ENCODE results near the gene F5. TPM values are rescaled to one million over a fixed set of nuclear protein-coding genes. Genes with fewer than 3 reads are reported as not detected.
A peak's percentile ranks its signal among the peaks of the same experiment; 100 is the strongest.

F5 gene
- total RNA-seq, 4 donors from 2014 or later: 0.38 to 5.5 (median 2.7) TPM

DNA sequence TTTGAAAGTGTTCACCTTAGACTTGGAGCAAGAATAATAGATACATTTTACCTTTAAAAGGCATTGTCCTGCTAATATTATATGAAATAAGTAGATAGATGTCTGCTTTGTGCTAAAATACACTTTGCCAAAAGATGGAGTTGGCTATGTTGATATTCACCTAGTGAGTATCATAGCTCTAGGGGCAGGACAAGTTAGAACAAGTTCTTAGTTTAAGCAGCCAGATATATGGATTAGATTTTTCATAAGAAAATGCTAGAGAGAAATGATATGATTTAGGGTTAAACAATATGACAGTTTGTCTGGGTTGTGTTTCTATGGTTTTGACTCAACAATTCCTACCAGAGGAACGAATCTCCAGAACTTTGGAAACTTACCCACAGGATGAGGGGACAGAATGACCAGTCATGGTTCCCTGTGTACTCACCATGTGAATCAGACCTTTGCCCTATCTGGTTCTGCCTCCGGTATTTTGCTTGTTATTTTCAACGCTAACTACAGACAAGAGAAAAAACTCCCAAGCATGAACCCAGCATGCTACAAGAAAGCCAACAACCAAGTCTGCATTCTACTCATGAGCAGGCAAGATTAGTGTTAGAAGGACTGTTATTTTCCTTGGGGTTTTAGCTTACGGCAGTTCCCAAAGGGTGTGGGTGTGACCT lies 1.7 kb downstream of the F5 start:
- H3K4me3 ChIP-seq (ENCODE audit: low read depth, poor library complexity, severe bottlenecking): no peak overlapping the region
- TF ChIP-seq, protein P1, sequence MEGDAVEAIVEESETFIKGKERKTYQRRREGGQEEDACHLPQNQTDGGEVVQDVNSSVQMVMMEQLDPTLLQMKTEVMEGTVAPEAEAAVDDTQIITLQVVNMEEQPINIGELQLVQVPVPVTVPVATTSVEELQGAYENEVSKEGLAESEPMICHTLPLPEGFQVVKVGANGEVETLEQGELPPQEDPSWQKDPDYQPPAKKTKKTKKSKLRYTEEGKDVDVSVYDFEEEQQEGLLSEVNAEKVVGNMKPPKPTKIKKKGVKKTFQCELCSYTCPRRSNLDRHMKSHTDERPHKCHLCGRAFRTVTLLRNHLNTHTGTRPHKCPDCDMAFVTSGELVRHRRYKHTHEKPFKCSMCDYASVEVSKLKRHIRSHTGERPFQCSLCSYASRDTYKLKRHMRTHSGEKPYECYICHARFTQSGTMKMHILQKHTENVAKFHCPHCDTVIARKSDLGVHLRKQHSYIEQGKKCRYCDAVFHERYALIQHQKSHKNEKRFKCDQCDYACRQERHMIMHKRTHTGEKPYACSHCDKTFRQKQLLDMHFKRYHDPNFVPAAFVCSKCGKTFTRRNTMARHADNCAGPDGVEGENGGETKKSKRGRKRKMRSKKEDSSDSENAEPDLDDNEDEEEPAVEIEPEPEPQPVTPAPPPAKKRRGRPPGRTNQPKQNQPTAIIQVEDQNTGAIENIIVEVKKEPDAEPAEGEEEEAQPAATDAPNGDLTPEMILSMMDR (IDR thresholded peaks at IDR 0.05): no peak
- TF ChIP-seq POLR2A (IDR thresholded peaks at IDR 0.05): no peak
- intact Hi-C loops (cut with DNase I; ENCODE audit: low total_unique reads): no loop called here
- DNase-seq (ENCODE audit: low spot score in 2 of 2): no peak
- 27 to 38% methylated on average over 4 of the region's 4 CpGs for WGBS, 2 donors

DNA sequence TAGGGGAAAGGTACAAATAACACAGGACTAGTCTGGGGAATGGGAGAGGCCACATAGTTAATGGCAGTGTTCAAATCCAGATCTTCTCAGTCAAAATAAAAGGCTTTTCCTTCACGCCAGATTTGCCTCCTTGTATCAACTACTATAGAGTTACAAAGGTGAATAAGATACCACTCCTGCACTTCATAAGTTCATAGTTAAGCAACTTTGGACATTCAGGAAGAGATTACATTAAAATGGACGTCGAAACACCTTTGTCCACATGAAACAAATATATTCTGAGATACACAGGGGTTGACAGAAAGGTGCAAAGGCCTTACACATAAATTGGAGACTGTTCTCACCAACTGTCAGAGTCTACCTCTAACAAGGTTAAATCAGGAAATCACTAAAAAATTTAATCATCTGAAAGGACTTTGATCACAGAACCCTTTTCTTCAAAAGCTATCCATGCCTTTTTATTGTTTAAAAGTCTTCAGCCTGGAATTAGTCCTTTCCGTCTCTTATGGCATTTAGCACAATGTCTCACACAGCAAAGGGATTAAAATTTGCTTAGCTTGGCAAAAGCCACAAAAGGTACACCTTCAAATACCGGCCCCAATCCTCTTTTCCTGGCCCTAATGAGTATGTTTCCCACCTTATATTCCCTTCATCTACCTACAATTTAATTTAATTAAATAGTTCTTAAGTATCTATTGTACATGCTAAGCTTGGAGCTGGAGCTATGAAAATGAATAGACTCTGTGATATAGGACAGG lies 8.1 kb downstream of the F5 start:
- intact Hi-C loops (cut with DNase I; ENCODE audit: low total_unique reads): no loop called here

DNA sequence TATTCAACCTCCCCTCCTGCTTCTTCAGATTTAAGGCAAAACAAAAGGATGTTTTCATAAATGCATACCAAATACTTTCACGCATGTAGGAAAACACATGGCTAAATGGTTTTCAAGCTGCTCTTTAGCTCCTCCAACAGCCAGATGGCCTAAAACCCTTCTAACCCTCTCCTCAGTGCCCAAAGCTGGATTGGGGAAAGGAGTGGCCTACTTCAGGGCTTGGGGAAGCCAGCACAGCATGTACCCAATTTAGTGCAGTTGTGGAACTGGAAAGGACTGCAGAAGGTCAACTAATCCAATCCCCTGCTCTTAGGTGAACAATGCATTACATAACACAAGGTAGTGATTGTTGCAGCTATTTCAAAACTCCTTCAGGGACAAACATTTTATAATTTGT lies 9.3 kb downstream of the F5 start:
- intact Hi-C loops (cut with DNase I; ENCODE audit: low total_unique reads): no loop called here
- no peak for DNase-seq (ENCODE audit: low spot score in 2 of 2)
- 81 to 85% methylated on average over 1 of the region's 1 CpG for WGBS, 2 donors
- TF ChIP-seq, protein P1 (IDR thresholded peaks at IDR 0.05): no peak
- no peak for TF ChIP-seq POLR2A (IDR thresholded peaks at IDR 0.05)
- H3K4me3 ChIP-seq (ENCODE audit: low read depth, poor library complexity, severe bottlenecking): no peak overlapping the region

More for the DNA sequence above, 8.1 kb downstream of the F5 start:
- 80 to 82% methylated on average over 5 of the region's 5 CpGs for WGBS, 2 donors
- TF ChIP-seq, protein P1 (IDR thresholded peaks at IDR 0.05): no peak
- TF ChIP-seq POLR2A (IDR thresholded peaks at IDR 0.05): no peak
- DNase-seq (ENCODE audit: low spot score in 2 of 2): no peak
- H3K4me3 ChIP-seq (ENCODE audit: low read depth, poor library complexity, severe bottlenecking): no peak overlapping the region

DNA sequence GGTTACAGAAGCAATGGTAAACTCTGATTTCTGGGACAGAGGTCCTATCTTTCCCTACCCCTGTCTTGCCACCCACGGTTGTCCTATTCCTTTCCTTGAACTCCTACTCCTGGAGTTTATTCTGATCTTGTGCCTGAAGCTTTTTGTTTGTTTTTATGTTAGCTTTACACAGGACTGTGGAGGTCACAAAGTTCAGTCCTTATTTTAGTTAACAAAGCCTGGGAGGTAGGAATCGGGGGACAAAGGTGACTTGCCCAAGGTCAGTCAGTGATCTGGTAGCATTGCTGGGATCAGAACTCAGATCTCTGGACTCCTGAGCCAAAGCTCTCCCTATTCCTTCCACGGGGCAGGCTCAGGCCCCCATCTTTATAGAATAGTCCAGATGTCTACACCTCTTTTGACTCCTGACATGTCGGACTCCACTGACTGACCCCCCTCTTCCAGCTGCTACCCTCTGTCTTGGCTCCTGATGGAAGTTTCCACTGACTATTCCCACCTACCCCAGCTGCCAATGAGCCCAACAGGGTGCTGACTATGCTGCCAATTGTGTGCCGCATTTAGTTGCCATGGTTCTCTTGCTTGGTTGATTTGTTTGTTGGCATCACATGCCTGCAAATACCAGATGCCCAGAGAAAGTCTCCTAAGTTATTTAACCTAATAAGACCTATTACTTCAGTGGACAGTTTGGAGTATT lies 9.9 kb downstream of the F5 start:
- TF ChIP-seq POLR2A (IDR thresholded peaks at IDR 0.05): no peak
- TF ChIP-seq, protein P1 (IDR thresholded peaks at IDR 0.05): no peak
- H3K4me3 ChIP-seq (ENCODE audit: low read depth, poor library complexity, severe bottlenecking): no peak overlapping the region
- 74 to 76% methylated on average over 5 of the region's 5 CpGs for WGBS, 2 donors
- intact Hi-C loops (cut with DNase I; ENCODE audit: low total_unique reads): no loop called here
- DNase-seq (ENCODE audit: low spot score in 2 of 2): no peak

DNA sequence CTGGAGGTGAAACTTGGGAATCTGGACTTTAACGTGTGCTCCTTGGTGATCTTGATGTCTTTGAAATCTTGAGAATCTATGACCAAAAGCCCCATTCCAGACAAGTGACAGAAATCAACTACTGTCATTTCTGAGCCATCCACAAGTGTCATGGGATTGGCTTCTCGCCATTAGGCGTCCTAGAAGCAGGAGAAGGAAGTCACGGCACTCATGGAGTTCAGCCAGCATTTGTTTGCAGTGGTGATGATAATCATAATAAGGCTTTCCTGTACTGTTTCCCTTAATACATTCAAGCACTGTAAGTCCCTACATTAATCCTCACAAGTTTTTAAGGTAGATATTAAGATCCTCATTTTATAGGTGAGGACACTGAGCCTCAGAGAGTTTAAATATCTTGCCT lies 11.9 kb downstream of the F5 start:
- WGBS, 2 donors: 35 to 44% methylated on average over 4 of the region's 4 CpGs
- intact Hi-C loops (cut with DNase I; ENCODE audit: low total_unique reads): no loop called here
- DNase-seq (ENCODE audit: low spot score in 2 of 2): peak in 1 of 2 donors; percentile 21

More for the DNA sequence above, 11.9 kb downstream of the F5 start:
- H3K4me3 ChIP-seq (ENCODE audit: low read depth, poor library complexity, severe bottlenecking): no peak overlapping the region
- TF ChIP-seq, protein P1 (IDR thresholded peaks at IDR 0.05): no peak

All from lower leg skin (tissue), 4 donors.